ENCODE results near the gene PRKCD. TPM values are rescaled to one million over a fixed set of nuclear protein-coding genes. Genes with fewer than 3 reads are reported as not detected.

The PRKCD gene
- total RNA-seq, 1 experiment from 2014 or later, result 19.2 TPM

GRCh38 chr3:53198256-53198977 is 37.4 kb downstream of the PRKCD start (continued):
- TF ChIP-seq CDX4 (CRISPR knock-in tag; IDR thresholded peaks at IDR 0.05; ENCODE audit: borderline replicate concordance) (no peak), IRF2 (CRISPR knock-in tag; IDR thresholded peaks at IDR 0.05; ENCODE audit: borderline replicate concordance, low read depth) (no peak), ZNF219 (CRISPR knock-in tag; IDR thresholded peaks at IDR 0.05; ENCODE audit: borderline replicate concordance) (no peak), SMAD4 (CRISPR knock-in tag; IDR thresholded peaks at IDR 0.05) (no peak), RORB (CRISPR knock-in tag; IDR thresholded peaks at IDR 0.05) (no peak), MLX (CRISPR knock-in tag; IDR thresholded peaks at IDR 0.05) (no peak), ATF6 (CRISPR knock-in tag; IDR thresholded peaks at IDR 0.05) (no peak), RELA (CRISPR knock-in tag; IDR thresholded peaks at IDR 0.05; ENCODE audit: borderline replicate concordance) (no peak), ZNF317 (CRISPR knock-in tag; IDR thresholded peaks at IDR 0.05; ENCODE audit: borderline replicate concordance, low read depth) (no peak), E2F1 (CRISPR knock-in tag; IDR thresholded peaks at IDR 0.05) (no peak), IRF1 (CRISPR knock-in tag; IDR thresholded peaks at IDR 0.05) (no peak), ETV6 (CRISPR knock-in tag; IDR thresholded peaks at IDR 0.05) (no peak), ATF1 (CRISPR knock-in tag; IDR thresholded peaks at IDR 0.05) (no peak)

- ChIA-PET CTCF (interaction anchor here (0.5 to 1.3 kb wide), 10 partner anchors 21 to 301 kb away, joined by 3 to 8 read pairs (median 3); partner anchors contain the start of gene PRKCD), POLR2A (no interaction called here)
- Mint-ChIP-seq H3K36me3 (no peaks in the 10 kb centered on the region), H3K9me3 (peaks cover 4% of the 10 kb centered on the region; the same call in 1 of the 2 replicates), H3K27ac (no peak overlapping the region), H3K4me1 (peaks cover 15% of the 10 kb centered on the region), H3K27me3 (ENCODE audit: low read depth) (peaks cover 10% of the 10 kb centered on the region; the same call in 1 of the 2 replicates), H3K4me3 (no peak overlapping the region)
- ATAC-seq (no peak), DNase-seq (ENCODE audit: low spot score) (no peak)
- TF ChIP-seq ZNF263 (CRISPR knock-in tag; IDR thresholded peaks at IDR 0.05; ENCODE audit: low read depth) (no peak), NFE2L1 (CRISPR knock-in tag; IDR thresholded peaks at IDR 0.05) (no peak), RORB (CRISPR knock-in tag; IDR thresholded peaks at IDR 0.05) (no peak), SP1 (CRISPR knock-in tag; conservative IDR thresholded peaks at IDR 0.05) (no peak), PREB (CRISPR knock-in tag; IDR thresholded peaks at IDR 0.05; ENCODE audit: borderline replicate concordance) (no peak), PRDM15 (CRISPR knock-in tag; IDR thresholded peaks at IDR 0.05) (no peak), ATF3 (CRISPR knock-in tag; conservative IDR thresholded peaks at IDR 0.05) (no peak), USF2 (CRISPR knock-in tag; IDR thresholded peaks at IDR 0.05) (no peak), ZNF219 (CRISPR knock-in tag; IDR thresholded peaks at IDR 0.05; ENCODE audit: borderline replicate concordance) (no peak), NR1H2 (CRISPR knock-in tag; IDR thresholded peaks at IDR 0.05) (no peak), GRHL2 (CRISPR knock-in tag; IDR thresholded peaks at IDR 0.05; ENCODE audit: insufficient replicate concordance, severe bottlenecking) (no peak), CDX4 (CRISPR knock-in tag; IDR thresholded peaks at IDR 0.05; ENCODE audit: borderline replicate concordance) (no peak)
Observed at GRCh38 chr3:53198996-53199395, 38.0 kb downstream of the PRKCD start.
